AG04449 (cell line): Measurements from ENCODE around the gene SLITRK3.

ENCODE experiments used
- CTCF ChIA-PET: fragments of 350-600 bp; formaldehyde crosslinking; extraction: SDS; loops from one replicate; lab custom pipeline; 2021; ENCODE audit warnings: antibody characterized with exemption; lab: Yijun Ruan, JAX
- POLR2A ChIA-PET: fragments of 400-600, 350-600 bp; formaldehyde crosslinking; extraction: SDS; loops from one replicate; lab custom pipeline; 2020; ENCODE audit warnings: antibody characterized with exemption, inconsistent platforms; lab: Yijun Ruan, JAX
- DNase-seq: peaks from one replicate; pipeline ENCODE4 v3.0.0-alpha.2; 2010; ENCODE audit warnings: low read depth, low spot score
- H3K4me3 ChIP-seq: 2 replicates; pipeline ENCODE4 v1.5.1; 2011; ENCODE audit warnings: low read depth, mild to moderate bottlenecking, control low read depth, low read length
- CTCF ChIP-seq: IDR thresholded peaks from one replicate; pipeline ENCODE4 v1.5.1; 2011; ENCODE audit warnings: mild to moderate bottlenecking, moderate library complexity, low read length, control low read depth, inconsistent platforms; ENCODE audit not compliant: insufficient read depth; ENCODE audit errors: missing control alignments

The SLITRK3 gene

GRCh38 chr3:165195640-165196576 lies at the start of gene SLITRK3:
TSS of gene SLITRK3 (minus strand) at chr3:165196384. CDS start at chr3:165190830, 5,554 bp downstream.
- POLR2A ChIA-PET: no interaction called here
- no peak for TF ChIP-seq CTCF
- CTCF ChIA-PET: no interaction called here
- H3K4me3 ChIP-seq: no peak within 1 kb of the TSS; the same call in 1 of the 2 replicates
- no peak for DNase-seq

GRCh38 chr3:165243597-165243996 lies 47.4 kb upstream of the SLITRK3 start:
- CTCF ChIA-PET: no interaction called here
- H3K4me3 ChIP-seq: no peak overlapping the region
- POLR2A ChIA-PET: no interaction called here
- TF ChIP-seq CTCF: no peak
- no peak for DNase-seq

GRCh38 chr3:165233501-165234195 lies 37.5 kb upstream of the SLITRK3 start:
- POLR2A ChIA-PET: no interaction called here
- no peak for DNase-seq

GRCh38 chr3:165225604-165226003 lies 29.4 kb upstream of the SLITRK3 start:
- TF ChIP-seq CTCF: no peak
- no peak for DNase-seq
- POLR2A ChIA-PET: no interaction called here
- no peak overlapping the region for H3K4me3 ChIP-seq
- CTCF ChIA-PET: no interaction called here

More at GRCh38 chr3:165233501-165234195, 37.5 kb upstream of the SLITRK3 start:
- CTCF ChIA-PET: no interaction called here
- no peak overlapping the region for H3K4me3 ChIP-seq
- TF ChIP-seq CTCF: no peak

GRCh38 chr3:165217739-165218138 lies 21.6 kb upstream of the SLITRK3 start:
- POLR2A ChIA-PET: no interaction called here
- CTCF ChIA-PET: no interaction called here
- no peak for TF ChIP-seq CTCF
- no peak for DNase-seq
- H3K4me3 ChIP-seq: no peak overlapping the region

- no peak for DNase-seq
- POLR2A ChIA-PET: no interaction called here
- no peak overlapping the region for H3K4me3 ChIP-seq
- no peak for TF ChIP-seq CTCF
- CTCF ChIA-PET: no interaction called here
These were observed 16.4 kb upstream of the SLITRK3 start for GRCh38 chr3:165212580-165212979.
